Measurements from ENCODE around the gene ZNF189.

Gene ZNF189

DNA sequence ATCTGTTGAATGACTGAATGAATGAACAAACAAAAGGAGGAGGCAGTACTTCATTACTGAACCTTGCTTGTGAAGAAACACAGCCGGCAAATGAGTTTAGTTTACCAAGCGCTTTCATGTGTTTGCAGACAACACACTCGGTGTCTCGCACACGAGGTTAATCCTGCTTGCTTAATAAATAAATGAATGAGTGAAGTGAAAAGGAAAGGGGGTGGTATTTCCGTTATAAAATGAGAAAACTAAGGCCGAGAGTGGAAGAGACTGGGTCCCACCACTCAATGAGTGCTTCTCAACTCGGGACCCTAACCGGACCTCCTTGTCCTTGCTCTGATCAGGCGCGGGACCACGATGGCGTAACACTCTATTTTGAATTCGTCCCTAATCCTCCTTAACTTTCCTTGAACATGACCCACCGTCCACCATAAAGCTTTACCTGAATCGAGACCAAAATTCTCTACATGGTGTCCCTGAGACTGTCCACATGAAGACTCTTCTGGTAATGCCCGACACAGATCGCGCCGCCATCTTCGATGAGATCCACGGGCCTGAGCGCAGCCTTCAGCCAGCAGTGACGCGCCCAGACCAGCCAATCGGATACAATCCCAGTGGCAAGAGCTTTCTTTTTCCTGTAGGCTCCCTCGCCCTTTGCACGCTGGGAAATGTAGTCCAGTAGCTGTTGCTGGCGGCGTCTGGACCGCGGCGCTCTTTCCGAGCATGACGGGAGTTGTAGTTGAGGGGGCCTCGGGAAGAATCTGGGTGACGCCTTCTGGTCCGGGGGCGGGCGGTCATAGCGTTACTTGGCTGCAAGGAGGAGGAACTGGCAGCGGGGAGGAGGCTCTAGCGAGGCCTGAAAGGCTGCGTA lies at the start of gene ZNF189, which contains the start of gene MRPL50:
Gene ZNF189 (plus strand): TSS at position 784 of the 862 bp plus-strand sequence. CDS start 306 bp downstream, outside the sequence.
Gene MRPL50 (minus strand): TSS at position 551 of the 862 bp plus-strand sequence. CDS start 26 bp downstream, at position 525.
- peak; percentile 99 for DNase-seq (ENCODE audit: low read depth, low spot score)

DNA sequence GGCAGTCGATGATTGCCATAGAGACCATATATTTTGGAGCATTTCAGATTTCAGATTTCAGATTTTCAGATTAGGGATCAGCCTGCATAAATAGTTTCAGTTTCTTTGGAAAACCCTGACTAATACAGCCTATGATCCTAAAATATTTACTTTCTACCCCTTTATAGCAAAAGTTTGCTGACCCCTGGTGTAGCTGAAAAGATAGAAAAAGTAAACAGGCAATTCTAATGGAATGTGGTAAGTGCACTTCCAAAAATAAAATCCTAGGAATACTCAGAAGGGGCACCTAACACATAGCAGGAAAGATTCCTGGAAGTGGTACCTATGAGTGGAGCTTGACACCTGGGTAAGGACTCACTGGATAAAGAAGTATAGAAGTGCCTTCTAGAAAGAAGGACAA lies 48.4 kb upstream of the ZNF189 start:
- DNase-seq (ENCODE audit: low read depth, low spot score), result no peak

DNA sequence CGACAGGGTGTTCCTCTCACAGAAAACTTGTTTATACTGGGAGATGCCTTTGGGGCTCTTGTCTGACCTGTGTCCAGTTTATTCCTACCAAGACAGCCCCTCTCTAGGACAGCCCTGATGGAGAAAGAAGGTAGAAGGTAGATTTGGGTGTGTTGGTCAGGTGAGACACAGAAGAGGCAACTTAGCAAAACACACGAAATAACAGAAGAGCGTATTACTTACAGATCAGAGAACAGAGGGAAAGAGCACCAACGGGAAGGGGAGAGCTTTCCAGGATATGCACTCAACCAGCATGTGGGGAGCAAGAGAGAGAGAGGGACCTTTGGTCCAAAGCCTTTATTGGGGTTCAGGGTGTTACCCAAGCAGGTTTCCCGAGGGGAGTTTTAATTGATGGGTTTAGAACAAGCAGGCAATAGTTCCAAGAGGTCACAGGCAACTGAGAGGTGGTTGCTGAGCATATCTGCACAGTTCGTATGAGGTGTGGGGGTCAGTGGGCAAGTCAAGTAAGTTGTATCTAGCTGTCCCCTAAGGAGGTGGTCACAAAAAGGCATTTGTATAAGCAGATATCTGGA lies 45.7 kb upstream of the ZNF189 start:
- DNase-seq (ENCODE audit: low read depth, low spot score), result no peak

DNA sequence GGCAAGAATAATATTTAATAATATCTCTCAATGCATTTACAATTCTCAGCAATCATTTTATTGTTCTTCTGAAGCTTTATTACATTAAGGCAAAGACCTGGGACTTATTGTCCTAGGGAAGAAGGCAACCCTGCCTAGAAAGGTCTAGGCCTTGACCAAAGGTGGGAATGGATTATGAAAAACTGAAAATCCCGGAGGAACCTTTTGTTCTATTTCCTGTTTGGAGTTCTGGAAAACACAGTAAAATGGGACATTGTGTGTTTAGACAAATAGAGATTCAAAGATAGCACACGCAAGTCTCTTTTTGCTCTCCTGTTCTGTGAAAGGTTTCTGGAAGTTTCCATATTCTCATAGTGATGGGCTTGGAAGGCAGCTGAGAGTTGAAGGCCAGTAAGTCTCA lies 45.0 kb upstream of the ZNF189 start:
- DNase-seq (ENCODE audit: low read depth, low spot score), result no peak

DNA sequence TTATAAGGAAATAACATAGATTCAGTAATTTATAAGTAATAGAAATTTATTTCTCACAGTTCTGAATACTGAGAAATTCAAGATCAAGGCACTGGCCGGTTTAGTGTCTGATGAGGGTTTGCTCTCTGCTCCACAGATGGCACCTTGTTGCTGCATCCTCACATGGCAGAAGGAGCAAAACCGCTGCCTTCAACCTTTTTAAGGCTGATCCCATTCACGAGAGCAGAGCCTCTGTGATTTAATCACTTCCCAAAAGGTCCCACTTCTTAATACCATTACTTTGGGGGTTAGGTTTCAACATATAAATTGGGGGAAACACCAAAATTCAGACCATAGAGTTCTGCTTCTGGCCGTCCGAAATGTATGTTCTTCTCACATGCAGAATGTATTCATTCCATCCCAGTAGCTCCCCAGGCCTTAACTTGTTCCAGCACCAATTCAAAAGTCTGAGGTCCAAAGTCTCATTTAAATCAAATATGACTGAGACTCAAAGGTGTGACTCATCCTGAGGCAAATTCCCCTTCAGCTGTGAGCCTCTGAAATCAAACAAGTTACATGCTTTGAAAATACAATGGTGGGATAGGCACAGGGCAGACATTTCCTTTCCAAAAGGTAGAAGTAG lies 44.4 kb upstream of the ZNF189 start:
- DNase-seq (ENCODE audit: low read depth, low spot score), result no peak

DNA sequence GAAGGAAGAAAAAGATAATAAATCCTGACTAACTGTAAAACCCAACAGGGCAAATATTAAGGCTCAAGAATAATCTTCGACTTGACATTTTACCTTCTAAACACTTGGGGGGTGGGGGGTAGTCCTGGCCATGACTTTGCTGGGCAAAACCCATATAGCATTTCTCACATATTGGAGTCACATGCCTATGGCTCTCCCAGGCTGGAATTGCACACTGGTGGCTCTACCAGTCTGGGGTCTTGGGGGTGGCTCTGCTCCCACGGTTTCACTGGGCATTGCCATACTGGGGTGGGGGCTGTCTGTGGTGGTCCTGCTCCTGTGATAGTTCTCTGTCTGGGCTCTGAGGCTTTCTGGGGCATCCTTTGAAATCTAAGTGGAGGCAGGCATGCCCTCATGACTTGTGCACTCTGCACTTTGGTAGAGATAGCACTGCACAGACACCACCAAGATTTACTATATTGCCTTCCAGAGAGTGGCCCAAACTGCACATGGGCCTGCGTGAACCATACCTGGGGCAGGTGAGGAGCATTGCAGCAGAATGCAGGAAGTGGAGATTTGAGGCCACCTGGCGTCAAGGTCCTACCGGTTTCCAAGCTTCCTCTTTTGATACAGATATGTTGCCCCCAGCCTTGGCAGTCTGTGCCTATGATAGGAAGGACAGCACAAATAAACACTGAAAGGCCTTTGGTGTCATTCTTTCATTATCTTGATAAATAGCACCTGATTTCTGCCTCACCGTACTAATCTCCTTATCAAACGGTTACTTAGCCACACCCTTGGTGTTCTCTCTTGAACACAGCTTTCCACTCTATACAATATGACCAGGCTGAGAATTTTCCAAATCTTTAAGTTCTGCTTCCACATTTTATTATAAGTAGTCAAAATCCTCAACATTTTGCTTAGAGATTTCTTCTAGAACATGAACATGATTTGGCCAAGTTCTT lies 43.6 kb upstream of the ZNF189 start:
- no peak for DNase-seq (ENCODE audit: low read depth, low spot score)

DNA sequence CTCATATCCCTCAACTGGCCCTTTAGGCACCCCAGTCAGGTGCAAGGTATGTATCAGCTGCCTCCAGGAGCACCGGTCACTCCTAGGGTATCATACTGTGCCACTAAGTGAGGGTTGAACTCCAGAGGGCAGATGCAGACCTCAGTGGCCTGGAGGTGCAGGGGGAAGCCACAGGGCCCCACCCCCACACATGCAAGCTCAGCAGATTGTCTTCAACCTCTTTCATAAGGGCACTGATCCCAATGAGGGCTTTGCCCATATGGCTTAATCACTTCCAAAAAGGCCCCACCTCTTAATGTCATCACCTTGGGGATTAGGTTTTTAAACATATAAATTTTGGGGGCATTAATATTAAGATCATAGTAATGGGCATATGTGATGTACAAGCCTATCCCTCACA lies 42.0 kb upstream of the ZNF189 start:
- DNase-seq (ENCODE audit: low read depth, low spot score), result no peak

DNA sequence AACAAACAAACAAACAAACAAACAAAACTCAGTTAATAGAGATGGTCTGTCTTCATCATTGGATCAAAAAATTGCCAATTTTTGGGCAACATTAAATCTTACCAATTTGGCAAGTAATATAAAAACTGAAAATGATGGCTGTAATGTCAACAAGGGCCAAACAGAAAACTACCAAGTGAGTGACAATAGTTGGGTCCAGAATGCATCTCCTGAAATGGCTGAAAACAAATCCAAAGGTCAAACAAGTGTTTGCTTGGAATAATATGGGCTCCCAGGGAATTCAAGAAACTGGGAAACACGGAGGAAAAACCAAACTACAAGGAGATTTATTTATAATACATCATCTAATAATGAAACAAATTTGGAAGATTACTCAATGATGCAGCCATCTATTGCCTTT lies 39.0 kb upstream of the ZNF189 start:
- DNase-seq (ENCODE audit: low read depth, low spot score), result no peak

DNA sequence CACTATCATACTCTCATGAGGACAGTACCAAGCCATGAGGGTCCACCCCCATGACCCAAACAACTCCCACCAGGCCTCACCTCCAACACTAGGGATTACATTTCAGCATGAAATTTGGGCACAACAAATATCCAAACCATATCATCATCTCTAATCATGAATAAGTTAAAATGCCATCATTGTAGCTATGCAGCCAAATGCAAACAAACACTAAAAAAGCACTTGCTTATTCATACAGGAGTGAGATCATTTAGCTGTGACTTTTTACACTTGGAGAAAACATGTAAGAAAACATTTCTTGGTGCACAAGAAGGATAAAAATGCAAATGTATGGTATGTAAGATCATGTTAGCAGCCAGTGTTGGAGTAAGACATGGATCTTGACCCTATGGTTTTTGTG lies 38.0 kb upstream of the ZNF189 start:
- DNase-seq (ENCODE audit: low read depth, low spot score), result no peak

DNA sequence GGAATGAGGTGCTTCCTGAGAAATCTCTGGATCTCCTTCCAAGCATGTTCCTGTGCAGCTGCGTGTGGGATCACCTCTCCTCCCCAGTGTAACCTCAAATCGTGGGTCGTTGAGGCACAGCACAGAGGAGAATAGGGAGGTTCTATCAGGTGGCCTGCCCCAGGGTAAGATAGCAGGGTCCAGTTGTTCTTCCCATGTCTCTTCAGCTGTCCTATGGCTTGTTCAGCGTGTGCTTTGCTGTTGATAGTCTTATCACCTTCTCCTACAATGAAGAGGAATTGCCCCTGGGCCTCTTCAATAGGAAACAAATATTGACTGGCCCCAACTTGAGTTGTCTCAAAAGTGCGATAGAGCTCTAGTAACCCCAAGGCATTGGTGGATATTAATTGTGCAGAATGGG lies 36.2 kb upstream of the ZNF189 start:
- no peak for DNase-seq (ENCODE audit: low read depth, low spot score)

DNA sequence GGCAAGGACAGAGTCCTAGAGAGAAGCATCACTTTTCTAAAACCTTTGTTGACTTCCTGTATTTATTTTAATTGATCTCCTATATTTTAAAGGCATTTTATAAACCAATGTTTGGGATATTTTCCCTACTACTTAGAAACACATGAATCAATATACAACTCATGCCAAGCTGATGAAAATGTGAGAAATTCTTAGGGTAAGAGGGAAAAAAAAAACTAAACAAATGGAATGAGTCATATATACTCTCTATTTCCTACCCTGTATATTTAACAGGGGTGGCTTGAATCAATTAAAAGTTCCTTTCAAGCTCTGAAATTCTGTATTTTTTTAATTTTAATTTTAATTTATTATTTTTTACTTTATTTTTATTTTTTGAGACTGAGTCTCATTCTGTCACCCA lies 33.5 kb upstream of the ZNF189 start:
- no peak for DNase-seq (ENCODE audit: low read depth, low spot score)

DNA sequence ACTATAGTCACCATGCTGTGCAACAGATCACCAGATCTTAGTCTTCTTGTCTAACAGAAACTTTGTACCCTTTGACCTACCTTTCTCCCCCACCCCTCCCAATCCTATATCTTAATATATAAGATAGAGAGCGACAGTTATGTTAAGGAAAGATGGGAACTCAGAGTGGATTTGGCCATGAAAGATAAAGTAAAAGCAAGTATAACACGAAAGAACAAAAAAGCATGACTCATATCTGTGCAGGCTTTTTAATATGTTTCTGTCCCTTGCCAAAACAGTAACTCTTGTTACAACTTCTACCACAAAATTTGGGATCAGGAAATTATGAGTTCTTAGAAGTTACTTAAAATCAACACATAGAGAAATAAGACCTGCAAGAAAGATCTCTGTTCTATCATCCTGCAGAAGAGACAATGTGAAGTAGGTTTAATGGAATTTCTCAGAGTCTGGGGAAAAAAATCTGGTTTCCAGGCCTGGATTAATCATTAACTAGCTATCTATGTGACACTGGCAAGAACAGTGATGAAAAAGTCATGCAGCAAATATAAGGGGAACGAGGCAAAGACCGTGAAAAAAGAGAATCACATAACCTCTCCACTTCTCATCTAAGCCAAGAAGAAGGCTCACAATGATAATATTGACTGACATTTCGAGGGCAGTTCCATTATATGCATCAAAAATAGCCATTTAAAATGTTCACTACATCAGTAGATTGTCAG lies 32.5 kb upstream of the ZNF189 start:
- DNase-seq (ENCODE audit: low read depth, low spot score), result no peak

DNA sequence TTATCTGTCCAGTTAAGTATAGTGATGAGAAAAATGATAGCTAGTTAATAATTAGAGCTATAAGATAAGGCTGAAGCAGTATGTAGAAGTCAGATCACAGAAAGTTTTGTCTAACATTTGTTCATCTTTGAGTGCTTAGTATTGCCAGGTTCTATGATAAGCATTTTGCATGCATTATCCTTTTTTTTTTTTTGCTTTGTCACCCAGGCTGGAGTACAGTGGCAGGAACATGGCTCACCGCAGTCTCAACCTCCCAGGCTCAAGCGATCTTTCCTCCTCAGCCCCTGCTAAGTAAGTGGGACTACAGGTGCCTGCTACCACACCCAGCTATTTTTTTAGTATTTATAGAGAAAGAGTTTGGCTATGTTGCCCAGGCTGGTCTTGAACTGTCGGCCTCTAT lies 31.3 kb upstream of the ZNF189 start:
- no peak for DNase-seq (ENCODE audit: low read depth, low spot score)

DNA sequence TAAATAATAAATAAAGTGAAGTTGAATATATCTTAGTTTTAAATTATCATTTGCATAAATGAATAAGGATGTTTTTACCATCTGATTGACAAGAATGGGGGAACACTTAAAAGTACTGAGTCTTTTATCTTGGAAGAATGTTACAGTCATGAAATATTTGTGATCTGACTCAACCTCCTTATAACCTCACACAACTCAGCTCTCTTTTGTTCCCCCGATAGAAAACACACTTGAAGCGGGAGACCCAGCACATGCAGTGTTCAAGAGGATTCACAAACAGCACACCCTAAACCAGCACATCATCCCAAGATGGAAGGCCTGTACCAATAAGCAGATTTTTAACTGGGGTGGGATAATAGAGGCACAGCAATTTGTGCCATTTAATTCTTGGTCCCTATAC lies 29.4 kb upstream of the ZNF189 start:
- DNase-seq (ENCODE audit: low read depth, low spot score), result no peak

DNA sequence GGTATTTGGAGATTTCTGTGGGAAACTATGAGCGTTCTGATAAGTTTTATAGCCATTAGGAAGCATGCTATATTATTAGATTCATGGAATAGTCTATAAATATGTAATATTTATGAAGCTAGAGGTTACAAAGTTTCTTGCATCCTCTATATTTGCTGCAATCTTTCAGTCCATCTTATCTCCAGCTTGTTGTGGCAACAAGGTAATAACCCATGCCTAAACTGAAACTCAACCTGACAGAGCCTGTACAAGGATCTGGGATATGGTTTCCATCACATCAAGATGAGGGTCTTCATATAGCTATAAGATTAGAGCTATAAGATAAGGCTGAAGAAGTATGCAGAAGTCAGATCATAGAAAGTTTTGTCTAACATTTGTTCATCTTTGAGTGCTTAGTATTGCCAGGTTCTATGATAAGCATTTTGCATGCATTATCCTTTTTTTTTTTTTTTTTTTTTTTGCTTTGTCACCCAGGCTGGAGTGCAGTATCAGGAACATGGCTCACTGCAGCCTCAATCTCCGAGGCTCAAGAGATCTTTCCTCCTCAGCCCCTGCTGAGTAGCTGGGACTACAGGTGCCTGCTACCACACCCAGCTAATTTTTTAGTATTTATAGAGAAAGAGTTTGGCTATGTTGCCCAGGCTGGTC lies 28.6 kb upstream of the ZNF189 start:
- no peak for DNase-seq (ENCODE audit: low read depth, low spot score)

DNA sequence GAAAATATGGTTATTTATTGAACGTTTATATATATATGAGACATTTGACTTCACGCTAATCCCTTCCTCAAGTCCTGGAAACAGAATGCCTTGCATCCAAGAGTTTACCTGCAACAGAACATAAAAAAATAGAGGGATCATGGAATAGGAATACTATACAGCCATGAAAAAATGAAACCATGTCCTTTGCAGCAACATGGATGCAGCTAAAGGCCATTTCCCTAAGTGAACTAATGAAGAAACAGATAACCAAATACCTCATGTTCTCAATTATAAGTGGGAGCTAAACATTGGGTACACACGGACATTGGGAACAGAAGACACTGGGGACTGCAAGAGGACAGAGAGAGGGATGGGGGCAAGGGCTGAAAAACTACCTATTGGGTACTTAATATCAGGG lies 26.8 kb upstream of the ZNF189 start:
- no peak for DNase-seq (ENCODE audit: low read depth, low spot score)

DNA sequence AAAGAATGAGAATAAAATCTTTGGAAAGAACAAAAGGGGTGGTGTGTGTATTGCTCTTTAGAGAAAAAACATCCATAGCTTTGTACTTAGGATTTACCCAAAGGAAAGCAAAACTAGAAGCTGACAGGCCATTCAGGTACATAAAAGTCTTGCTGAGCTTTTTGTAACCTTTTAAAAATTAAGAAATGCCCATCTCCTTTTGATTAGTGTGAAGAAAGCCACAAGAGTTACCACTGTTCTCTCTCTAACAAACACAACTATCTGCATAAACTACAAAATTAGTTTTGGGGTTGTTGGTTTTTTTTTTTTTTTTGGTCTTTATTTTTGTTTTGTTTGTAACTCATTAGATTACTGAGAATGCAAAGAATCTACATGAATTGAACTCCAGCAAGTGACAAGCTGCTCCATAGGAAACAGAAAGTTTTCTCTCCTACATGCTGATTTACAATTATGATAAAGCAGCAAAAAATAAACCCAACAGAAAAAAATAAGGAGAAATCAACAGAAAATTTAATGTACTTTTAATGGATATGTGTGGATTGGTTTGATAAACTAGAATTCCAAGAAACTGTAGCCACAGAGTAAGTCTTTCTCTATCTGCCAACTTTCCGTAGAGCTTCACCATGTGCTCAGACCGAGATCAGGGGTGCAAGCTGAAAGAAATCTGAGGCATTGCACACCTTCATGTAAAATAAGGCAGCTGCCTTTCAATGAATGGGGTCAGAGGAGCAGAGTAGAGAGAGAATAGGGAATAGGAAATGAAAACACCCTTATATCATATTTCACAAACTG lies 26.1 kb upstream of the ZNF189 start:
- no peak for DNase-seq (ENCODE audit: low read depth, low spot score)

DNA sequence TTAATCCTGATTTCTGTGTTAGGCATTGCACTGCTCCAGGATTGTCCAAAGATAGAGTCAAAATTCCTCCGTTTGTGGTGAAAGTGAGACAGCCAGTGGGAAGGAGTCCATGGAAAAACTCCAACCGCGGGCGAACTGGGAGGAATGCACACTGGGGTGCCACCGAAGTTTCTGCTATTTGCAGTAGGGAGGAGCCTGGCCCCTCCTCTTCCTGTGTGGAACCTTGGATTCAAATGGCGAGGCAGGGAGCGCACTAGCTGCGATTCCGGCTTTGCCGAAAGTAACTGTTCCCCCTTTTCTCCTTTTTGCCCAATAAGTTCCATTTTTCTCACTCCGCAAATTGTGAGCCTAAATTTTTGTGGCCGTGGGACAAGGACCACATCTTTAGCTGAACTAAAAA lies 23.1 kb upstream of the ZNF189 start:
- no peak for DNase-seq (ENCODE audit: low read depth, low spot score)

DNA sequence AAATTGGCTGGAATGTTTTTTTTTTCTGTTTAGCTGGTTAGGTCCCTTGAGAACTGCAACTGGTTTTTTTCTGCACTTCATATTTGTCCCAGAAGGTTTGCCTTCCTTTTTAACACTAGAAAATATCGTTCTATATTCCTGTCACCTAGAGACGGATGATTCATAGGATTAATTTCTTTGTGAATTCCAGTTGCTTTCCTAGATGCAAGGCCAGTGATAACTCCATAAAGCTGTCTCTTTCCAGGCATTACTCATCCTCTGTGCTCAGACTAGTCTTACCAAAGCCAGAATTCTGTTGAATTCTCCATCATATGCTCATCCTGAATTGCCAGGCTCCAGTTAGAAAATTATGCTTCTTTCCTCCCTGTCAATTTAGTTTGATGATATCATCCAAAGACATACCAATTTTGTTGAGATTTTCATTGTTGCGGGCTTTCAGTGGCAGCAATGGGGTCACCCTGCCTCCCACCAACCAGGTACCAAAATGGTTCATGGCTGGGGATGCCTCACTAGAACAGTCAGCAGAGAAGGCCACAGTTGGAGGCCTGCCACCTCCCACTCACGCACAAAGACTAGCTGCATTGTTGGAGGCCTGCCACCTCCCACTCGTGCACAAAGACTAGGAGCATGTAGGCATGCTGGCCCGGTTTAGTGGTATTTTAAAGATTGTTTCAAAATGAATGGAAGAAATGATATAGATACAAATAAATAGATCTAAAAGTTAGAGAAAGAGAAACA lies 22.4 kb upstream of the ZNF189 start:
- no peak for DNase-seq (ENCODE audit: low read depth, low spot score)
